NCI-H146 treated with DMSO at 0.1 percent for 48 hours (cell line): ENCODE results near the gene ODAD2.

Experiments
- DNase-seq: peaks from one replicate; lab custom pipeline; 2025; ENCODE audit not compliant: unreplicated experiment; lab: John Stamatoyannopoulos, UW

ODAD2 gene

GRCh38 chr10:27838901-27839300 lies 160.0 kb downstream of the ODAD2 start:
- DNase-seq: no peak

GRCh38 chr10:27838361-27838760 lies 160.5 kb downstream of the ODAD2 start:
- DNase-seq: no peak

DNA sequence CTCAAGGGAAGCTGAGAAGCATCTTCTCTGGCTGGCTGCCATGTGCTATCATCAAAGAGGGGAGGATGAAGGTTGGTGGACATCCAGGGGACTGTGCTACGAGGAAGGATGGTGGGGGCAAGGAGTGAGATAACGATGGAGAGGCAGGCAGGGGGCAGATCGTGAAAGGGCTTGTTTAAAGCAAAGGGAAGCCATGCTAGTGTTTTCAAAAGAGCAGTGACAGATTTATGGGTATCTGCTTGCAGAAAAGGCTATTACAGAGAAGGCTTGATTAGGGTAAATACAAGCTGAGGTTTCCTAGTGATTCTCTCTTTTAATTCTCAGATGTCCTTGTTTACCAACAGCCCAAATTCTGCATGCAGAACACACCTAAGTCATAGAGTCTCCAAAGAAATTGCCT lies 164.4 kb downstream of the ODAD2 start:
- DNase-seq: no peak

- DNase-seq: no peak
Observed at GRCh38 chr10:27833792-27834191, 165.1 kb downstream of the ODAD2 start.

DNA sequence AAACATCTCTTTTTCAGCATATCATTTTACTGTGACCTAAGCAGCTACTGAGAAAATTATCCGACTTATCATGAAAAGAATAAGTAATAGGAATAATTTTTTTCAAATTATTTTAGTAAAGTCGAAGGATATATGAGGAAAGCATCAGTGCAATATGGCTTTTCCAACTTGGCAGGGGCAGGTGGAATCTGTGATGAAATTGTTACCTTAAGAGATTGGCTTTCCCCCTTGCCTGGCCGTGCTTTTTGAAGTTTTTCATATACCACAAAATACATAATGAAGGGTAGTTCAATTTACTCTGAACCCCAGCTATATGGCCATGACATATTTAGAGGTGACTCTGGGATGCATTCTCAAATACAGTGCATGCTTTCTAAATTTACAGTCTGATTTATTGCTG lies 166.1 kb downstream of the ODAD2 start:
- DNase-seq: no peak

- DNase-seq: no peak
Observed at GRCh38 chr10:27826369-27826768, 172.5 kb downstream of the ODAD2 start.

DNA sequence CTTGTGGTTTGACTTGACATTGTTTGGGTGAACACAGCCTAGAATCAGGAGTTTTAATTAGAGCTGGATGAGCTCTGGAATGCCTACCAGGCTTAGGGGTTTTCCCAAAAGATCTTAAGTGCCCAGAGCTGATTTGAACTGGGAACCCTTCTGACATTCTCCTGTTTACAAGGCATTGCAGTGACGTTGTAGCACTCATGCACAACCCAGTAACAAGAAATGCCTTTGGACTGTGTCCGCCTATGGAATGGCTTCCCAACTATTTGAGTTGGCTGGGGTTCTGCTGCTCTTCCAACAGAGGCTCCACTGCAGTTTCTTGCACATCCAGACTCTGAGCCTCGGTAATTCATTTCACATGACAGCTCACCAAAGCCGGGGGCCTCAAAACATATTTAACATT lies 176.6 kb downstream of the ODAD2 start:
- no peak for DNase-seq

GRCh38 chr10:27820637-27821036 lies 178.2 kb downstream of the ODAD2 start:
- no peak for DNase-seq

- no peak for DNase-seq
Observed at GRCh38 chr10:27819781-27820531, 178.9 kb downstream of the ODAD2 start.

GRCh38 chr10:27816320-27816719 lies 182.6 kb downstream of the ODAD2 start:
- no peak for DNase-seq

GRCh38 chr10:27815846-27816245 lies 183.0 kb downstream of the ODAD2 start:
- no peak for DNase-seq

- no peak for DNase-seq
Observed at GRCh38 chr10:27815261-27815660, 183.6 kb downstream of the ODAD2 start.

DNA sequence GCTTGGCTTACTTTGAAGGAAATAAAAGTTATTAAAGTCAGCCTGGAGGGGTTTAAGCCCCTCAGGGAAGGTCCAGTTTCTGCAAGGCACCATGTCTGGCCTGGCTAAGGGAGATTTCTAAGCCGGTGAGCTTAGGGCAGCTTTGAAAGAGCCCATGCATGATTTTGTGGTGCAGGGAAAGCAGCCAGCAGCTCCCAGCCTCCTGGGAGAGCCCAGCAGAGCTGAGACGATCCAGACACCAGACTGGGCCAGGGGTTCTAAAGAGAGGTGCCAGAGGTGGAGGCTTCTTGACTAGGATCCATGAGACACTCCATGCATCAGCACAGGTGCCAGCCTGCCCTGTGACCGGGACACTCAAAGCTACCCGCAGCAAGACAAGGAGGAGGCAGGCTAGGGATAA lies 193.7 kb downstream of the ODAD2 start:
- DNase-seq: no peak

GRCh38 chr10:27804136-27804535 lies 194.7 kb downstream of the ODAD2 start:
- no peak for DNase-seq

GRCh38 chr10:27801171-27801785 lies 197.6 kb downstream of the ODAD2 start:
- DNase-seq: no peak

DNA sequence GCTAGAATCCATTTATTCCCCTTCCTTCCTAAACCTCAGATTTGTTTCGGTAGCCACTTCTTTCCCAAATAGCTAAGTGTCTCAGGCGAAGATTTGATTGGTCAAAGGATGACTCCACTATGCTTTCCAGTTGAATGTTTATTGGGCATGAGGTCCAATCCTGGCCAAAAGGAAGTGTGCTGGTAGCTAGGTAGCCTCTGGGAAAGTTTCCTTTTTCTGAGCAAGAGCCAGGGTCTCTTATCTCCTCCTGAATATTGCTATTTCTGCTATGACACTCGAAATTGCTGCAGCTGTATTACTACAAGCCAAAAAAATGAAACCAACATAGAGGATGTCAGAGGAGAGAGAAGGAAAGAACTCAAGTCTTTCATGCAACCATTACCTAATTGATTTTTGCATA lies 199.8 kb downstream of the ODAD2 start:
- no peak for DNase-seq

DNA sequence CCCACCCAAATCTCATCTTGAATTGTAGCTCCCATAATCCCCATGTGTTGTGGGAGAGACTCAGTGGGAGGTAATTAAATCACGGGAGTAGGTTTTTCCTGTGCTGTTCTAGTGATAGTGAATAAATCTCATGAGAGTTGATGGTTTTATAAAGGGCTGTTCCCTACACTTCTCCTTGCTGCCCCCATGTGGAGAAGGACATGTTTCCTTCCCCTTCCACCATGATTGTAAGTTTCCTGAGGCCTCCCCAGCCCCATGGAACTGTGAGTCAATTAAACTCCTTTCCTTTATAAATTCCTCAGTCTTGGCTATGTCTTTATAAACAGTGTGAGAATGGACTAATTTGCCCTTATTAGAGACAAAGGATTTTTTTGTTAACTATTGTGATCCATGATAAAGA lies 204.7 kb downstream of the ODAD2 start:
- DNase-seq: no peak

GRCh38 chr10:27792216-27792615 lies 206.7 kb downstream of the ODAD2 start:
- no peak for DNase-seq

DNA sequence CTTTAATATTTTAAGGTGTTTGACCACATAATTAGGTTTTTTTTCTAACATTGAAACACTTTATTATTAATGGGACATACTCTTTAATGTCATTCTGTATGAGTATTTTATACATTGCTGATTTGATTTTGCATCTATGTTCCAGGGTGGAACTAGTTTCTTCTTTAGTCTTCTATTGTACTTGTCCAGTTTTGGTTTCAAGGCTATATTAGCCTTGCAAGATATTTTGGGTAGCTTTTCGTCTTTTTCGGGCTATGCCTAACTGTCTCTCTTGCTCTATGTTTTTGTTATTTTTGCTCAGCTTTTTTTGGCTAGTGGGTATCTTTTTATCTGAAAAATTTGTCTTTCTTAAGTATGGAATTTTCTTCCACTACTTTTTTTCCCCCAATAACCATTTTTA lies 214.6 kb downstream of the ODAD2 start:
- DNase-seq: no peak

- no peak for DNase-seq
Observed at GRCh38 chr10:27783660-27784059, 215.2 kb downstream of the ODAD2 start.

- DNase-seq: no peak
Observed at GRCh38 chr10:27779462-27780015, 219.3 kb downstream of the ODAD2 start.

DNA sequence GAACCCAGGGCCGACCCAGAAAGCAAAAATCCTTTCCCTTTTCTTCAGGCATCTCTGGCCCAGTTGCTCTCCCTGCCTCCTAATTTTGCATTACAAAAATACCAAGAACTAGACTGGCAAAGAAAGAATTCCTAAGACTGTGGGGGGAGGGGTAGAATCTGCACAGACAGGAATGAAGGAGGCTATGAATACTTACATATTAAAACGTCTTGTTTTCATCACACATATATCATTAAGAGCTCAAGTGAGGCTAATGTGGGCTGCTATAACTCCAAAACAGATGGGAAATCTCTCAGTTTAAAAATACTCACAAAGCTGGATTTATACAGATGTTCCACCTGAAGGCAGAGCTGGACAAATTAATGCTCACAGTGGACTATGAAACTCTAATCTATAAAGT lies 224.0 kb downstream of the ODAD2 start:
- DNase-seq: no peak

DNA sequence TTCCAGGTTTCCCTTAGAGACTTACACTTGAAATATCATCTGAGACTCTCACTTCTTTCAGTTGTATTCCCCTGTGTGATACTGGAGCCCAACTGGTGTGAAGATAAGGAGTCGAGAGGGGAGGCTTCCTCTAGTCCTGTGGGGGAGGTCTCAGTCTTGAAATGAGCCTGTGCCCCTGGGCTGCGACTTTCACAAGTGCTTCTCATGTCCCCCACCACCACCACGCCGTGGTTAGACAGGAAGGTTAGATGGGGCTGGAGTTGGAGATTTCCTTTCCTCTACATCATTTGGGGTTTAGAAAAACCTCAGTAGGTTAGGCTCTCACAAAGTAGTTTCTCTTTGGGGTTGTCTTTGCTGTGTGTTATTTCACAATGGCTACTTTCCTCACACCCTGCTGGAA lies 227.6 kb downstream of the ODAD2 start:
- no peak for DNase-seq
